ENCODE measurements around the gene FGR. TPM values are rescaled to one million over a fixed set of nuclear protein-coding genes. Genes with fewer than 3 reads are reported as not detected.

Gene FGR
- polyA plus RNA-seq, 6 donors from 2014 or later: 106 to 197 (median 132) TPM

DNA sequence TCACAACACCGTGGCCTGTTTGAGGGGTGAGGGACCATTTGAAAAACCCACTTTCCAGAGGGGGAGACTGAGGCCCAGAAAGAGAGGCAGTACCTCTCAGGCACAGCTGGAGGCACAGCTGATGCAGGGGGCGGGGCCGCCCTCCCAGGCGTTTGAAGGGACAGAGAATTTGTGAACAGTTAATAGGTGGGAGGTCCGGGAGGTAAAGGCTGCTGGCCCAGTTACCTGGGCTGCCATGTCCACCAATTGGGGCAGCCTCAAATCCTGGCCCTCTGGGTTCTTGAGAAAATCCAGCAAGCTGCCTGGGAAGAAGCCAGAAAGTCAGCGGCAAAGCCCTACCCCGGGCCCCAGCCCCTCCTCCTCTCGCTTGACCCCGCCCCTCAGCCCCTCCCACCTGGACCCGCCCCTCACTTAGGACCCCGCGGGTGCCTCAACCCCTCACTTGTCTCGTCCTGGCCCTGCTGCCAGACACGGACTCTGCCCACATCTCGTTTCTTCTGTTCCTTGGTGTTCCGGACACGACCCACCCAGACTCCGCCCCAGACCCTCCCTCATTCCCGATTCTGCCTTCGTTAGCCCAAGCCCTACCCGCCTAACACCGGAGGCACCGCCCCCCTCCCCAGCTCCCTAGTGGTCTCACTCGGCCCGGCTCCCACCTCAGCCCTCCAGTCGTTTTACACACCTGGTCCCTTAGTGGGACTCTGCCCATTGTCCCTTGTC is 20.2 kb downstream of the FGR start:
- Mint-ChIP-seq H3K9me3 (no peaks in the 10 kb centered on the region), H3K36me3 (peaks cover 28 to 58% of the 10 kb centered on the region in 2 donors), H3K27ac (peak overlapping the region in 1 of 6 donors; percentile 7), H3K27me3 (no peaks in the 10 kb centered on the region), H3K4me3 (no peak overlapping the region), H3K4me1 (peaks cover 41 to 59% (median 45%) of the 10 kb centered on the region in 3 donors)
- DNase-seq: no peak
- no peak for ATAC-seq (ENCODE audit: low read depth in 2 of 2)

DNA sequence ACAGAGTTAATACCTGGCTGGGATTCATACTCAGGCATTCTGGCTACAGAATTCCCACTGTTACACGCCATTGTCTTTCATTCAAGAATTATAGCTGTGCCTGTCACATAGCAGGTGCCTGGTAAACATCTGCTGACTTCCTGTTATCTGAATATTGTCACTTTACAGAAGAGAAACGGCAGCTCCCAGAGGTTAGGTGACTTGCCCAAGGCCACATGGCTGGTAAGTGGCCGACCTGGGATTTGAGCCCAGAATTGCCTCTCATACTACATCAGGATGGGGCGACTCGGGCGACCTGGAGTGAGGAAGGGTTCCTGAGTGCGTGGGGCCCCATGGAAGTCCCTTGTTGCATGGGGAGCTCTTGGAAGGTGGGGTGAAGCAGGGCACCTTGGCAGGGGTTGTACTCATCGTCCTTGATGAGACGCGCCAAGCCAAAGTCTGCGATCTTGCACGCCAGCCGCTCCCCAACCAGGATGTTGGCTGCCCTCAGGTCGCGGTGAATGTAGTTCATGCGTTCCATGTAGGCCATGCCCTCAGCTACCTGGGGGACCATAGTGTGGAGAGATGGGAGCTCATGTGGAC is 20.9 kb downstream of the FGR start:
- H3K9me3 Mint-ChIP-seq: no peaks in the 10 kb centered on the region
- ATAC-seq (ENCODE audit: low read depth in 2 of 2) (no peak), DNase-seq (no peak)
- peaks cover 35 to 53% (median 39%) of the 10 kb centered on the region in 3 donors for H3K4me1 Mint-ChIP-seq
- H3K36me3 Mint-ChIP-seq: peaks cover 28 to 51% of the 10 kb centered on the region in 2 donors
- peak overlapping the region in 1 of 6 donors; percentile 7 for H3K27ac Mint-ChIP-seq
- H3K27me3 Mint-ChIP-seq: no peaks in the 10 kb centered on the region
- H3K4me3 Mint-ChIP-seq: no peak overlapping the region

DNA sequence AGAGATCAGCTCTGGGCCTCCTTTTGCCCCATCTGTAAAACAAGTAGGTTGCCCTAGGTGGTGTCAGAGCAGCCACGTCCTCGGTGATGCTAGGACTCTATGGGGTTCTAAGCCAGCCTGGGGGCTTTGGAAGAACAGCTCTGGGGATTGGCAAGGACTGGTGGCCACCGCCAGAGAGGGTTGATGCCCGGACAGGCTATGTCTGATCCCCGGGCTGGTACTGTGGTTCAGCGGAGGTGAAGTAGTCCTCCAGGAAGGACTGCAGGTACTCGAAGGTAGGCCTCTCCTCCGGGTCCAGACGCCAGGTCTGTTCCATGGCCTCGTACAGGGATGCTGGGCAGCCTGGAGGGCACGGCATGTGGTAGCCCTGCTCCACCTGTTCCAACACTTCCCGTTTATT is 22.3 kb downstream of the FGR start:
- Mint-ChIP-seq H3K4me1 (peaks cover 23 to 38% (median 26%) of the 10 kb centered on the region in 3 donors), H3K27me3 (no peaks in the 10 kb centered on the region), H3K9me3 (no peaks in the 10 kb centered on the region), H3K4me3 (peak overlapping the region in 1 of 8 donors; percentile 61), H3K36me3 (peaks cover 27 to 41% of the 10 kb centered on the region in 2 donors), H3K27ac (peak overlapping the region in 1 of 6 donors; percentile 9)
- ATAC-seq (ENCODE audit: low read depth in 2 of 2) (no peak), DNase-seq (no peak)

DNA sequence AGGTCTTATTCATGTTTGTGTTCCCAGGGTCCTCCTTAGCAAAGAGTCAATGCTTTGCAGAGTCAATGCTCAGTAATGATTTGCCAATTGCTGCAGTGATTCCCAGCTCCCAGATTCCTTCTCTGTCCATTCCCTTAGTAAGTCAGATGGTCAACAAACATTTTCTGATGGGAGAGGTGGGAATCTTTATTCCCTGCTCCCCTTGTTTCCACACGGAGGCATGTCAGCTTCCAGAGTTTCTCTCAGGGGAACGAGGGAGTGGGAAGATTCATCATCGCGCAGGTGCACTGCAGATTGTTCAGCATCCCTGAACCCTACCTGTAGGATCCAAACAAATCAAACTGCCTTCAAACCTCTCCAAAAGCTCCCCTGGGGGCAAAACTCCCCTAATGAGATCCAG is 23.5 kb downstream of the FGR start:
- DNase-seq: no peak
- H3K27ac Mint-ChIP-seq: peak overlapping the region in 3 of 6 donors; percentile 9 to 73 (median 64)
- no peaks in the 10 kb centered on the region for H3K9me3 Mint-ChIP-seq
- H3K36me3 Mint-ChIP-seq: peaks cover 23 to 29% of the 10 kb centered on the region in 2 donors
- no peak for ATAC-seq (ENCODE audit: low read depth in 2 of 2)
- peaks cover 17 to 31% (median 22%) of the 10 kb centered on the region in 3 donors for H3K4me1 Mint-ChIP-seq
- H3K4me3 Mint-ChIP-seq: no peak overlapping the region
- no peaks in the 10 kb centered on the region for H3K27me3 Mint-ChIP-seq

- Mint-ChIP-seq H3K9me3 (no peaks in the 10 kb centered on the region), H3K4me1 (peaks cover 23 to 28% (median 25%) of the 10 kb centered on the region in 3 donors), H3K27ac (no peak overlapping the region), H3K27me3 (no peaks in the 10 kb centered on the region), H3K36me3 (peaks cover 14 to 23% of the 10 kb centered on the region in 2 donors), H3K4me3 (no peak overlapping the region)
- ATAC-seq (ENCODE audit: low read depth in 2 of 2): peak; percentile 75 to 78
- peak; percentile 60 for DNase-seq
Measured at GRCh38 chr1:27609618-27610240, 25.3 kb downstream of the FGR start.

GRCh38 chr1:27609210-27609555 is 25.8 kb downstream of the FGR start:
- peak; percentile 8 to 31 for ATAC-seq (ENCODE audit: low read depth in 2 of 2)
- peaks cover 23 to 31% (median 25%) of the 10 kb centered on the region in 3 donors for H3K4me1 Mint-ChIP-seq
- H3K27me3 Mint-ChIP-seq: no peaks in the 10 kb centered on the region
- no peak overlapping the region for H3K27ac Mint-ChIP-seq
- peaks cover 14 to 19% of the 10 kb centered on the region in 2 donors for H3K36me3 Mint-ChIP-seq
- no peaks in the 10 kb centered on the region for H3K9me3 Mint-ChIP-seq
- H3K4me3 Mint-ChIP-seq: no peak overlapping the region
- no peak for DNase-seq

DNA sequence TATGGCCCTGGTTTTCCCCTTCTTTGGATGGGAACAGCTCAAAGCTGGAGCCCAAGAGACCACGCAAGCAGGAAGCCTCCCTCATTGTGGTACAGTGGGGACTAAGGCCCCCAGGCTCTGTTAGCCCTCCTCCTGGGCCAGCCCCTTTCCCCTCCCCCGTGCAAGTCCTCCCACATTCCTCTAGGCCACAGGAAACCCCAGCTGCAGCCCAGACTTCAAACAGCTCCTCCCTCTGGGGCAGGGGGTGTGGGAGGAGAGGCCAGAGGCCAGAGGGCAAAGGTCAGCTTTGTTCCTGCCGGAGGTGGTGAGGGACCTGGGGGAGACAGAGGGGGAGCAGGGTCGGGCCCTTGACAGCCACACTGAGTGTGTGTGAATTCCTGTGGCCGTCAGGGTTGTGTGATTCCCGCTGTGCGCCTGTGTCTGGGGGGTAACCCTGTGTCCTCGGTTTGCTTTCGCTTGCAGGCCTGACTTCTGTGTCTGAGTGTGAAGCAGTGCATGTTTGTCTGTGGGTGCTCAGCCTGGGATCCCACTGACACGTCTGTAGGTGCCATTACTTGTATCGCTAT is 27.7 kb downstream of the FGR start:
- H3K27me3 Mint-ChIP-seq: no peaks in the 10 kb centered on the region
- DNase-seq: no peak

GRCh38 chr1:27606708-27607238 is 28.2 kb downstream of the FGR start:
- ATAC-seq (ENCODE audit: low read depth in 2 of 2): no peak
- Mint-ChIP-seq H3K36me3 (peaks cover 4 to 5% of the 10 kb centered on the region in 2 donors), H3K27ac (peak overlapping the region in 4 of 6 donors; percentile 16 to 86 (median 80)), H3K27me3 (no peaks in the 10 kb centered on the region), H3K4me3 (peak overlapping the region in 3 of 8 donors; percentile 12 to 72 (median 21)), H3K9me3 (no peaks in the 10 kb centered on the region), H3K4me1 (peaks cover 22 to 34% (median 30%) of the 10 kb centered on the region in 3 donors)
- DNase-seq: no peak

More for the DNA sequence above, 27.7 kb downstream of the FGR start:
- H3K9me3 Mint-ChIP-seq: no peaks in the 10 kb centered on the region
- ATAC-seq (ENCODE audit: low read depth in 2 of 2): no peak
- H3K4me3 Mint-ChIP-seq: no peak overlapping the region
- H3K36me3 Mint-ChIP-seq: peaks cover 9 to 10% of the 10 kb centered on the region in 2 donors
- H3K4me1 Mint-ChIP-seq: peaks cover 25 to 32% (median 32%) of the 10 kb centered on the region in 3 donors
- H3K27ac Mint-ChIP-seq: peak overlapping the region in 1 of 6 donors; percentile 80

DNA sequence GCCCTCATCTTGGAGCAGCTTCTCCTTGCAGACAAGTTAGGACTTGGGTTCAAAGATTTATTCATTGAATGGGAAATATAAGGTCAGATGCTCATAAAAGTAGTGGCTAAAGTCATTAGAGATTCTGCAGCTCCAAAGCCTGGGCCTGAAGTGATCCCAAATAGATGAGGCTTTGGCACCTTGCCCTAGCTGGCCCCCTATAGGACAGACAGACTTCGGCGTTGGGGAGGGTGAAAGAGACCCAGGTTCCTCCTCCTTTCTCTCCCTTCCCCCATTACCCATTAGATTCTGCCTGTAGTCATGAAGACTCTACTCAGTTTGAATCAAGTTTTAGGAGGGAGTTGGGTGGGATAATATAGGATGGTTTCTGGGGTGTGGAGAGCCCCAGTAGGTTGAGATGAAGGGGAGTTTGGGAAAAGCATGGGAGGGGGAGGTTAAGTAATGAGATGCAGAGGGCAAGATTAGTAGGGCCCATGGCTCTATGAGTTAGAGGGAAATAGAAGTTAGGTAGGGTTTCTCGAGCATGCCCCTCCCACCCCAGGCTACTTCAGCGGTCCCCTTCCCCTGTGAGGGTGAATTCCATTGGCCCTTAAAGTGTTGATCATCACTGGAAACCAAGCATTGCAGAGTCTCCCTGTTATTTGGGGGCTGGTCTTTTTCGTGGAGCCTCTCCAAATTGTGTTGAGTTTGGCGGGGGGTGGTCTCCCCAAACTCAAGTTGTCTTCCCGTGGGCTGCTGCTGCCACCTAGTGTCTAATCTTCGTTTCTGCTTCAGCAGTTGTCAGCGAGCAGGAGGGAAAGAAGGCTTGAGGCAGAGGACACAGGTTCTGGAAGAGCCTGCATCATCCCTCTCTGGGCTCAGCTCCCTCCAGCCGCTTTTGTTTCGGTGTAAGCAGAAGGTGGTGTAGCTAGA is 28.9 kb downstream of the FGR start:
- Mint-ChIP-seq H3K9me3 (no peaks in the 10 kb centered on the region), H3K4me3 (peak overlapping the region in 6 of 8 donors; percentile 12 to 85 (median 53)), H3K27me3 (no peaks in the 10 kb centered on the region), H3K27ac (peak overlapping the region in 4 of 6 donors; percentile 68 to 86 (median 80)), H3K4me1 (peaks cover 19 to 36% (median 36%) of the 10 kb centered on the region in 3 donors), H3K36me3 (no peaks in the 10 kb centered on the region)
- DNase-seq (peak; percentile 64), ATAC-seq (ENCODE audit: low read depth in 2 of 2) (no peak)

- Mint-ChIP-seq H3K4me1 (peaks cover 19 to 43% (median 39%) of the 10 kb centered on the region in 3 donors), H3K27ac (peak overlapping the region in 4 of 6 donors; percentile 24 to 78 (median 55)), H3K36me3 (no peaks in the 10 kb centered on the region), H3K27me3 (no peaks in the 10 kb centered on the region), H3K9me3 (no peaks in the 10 kb centered on the region), H3K4me3 (peak overlapping the region in 7 of 8 donors; percentile 30 to 96 (median 84))
- DNase-seq (no peak), ATAC-seq (ENCODE audit: low read depth in 2 of 2) (no peak)
Measured at GRCh38 chr1:27605300-27605766, 29.7 kb downstream of the FGR start.

GRCh38 chr1:27604579-27605299 is 30.2 kb downstream of the FGR start:
- Mint-ChIP-seq H3K9me3 (no peaks in the 10 kb centered on the region), H3K27me3 (no peaks in the 10 kb centered on the region), H3K36me3 (no peaks in the 10 kb centered on the region), H3K4me1 (peaks cover 19 to 49% (median 45%) of the 10 kb centered on the region in 3 donors), H3K27ac (peak overlapping the region in 4 of 6 donors; percentile 72 to 86 (median 84)), H3K4me3 (peak overlapping the region; percentile 72 to 96 (median 90))
- DNase-seq: no peak
- ATAC-seq (ENCODE audit: low read depth in 2 of 2): no peak

Data from naive B cell (primary cell).